ENCODE data around the gene SLC66A1. TPM values are rescaled to one million over a fixed set of nuclear protein-coding genes. Genes with fewer than 3 reads are reported as not detected.

Gene SLC66A1
- total RNA-seq = 13.6 and 16.1 TPM in 2 replicates

DNA sequence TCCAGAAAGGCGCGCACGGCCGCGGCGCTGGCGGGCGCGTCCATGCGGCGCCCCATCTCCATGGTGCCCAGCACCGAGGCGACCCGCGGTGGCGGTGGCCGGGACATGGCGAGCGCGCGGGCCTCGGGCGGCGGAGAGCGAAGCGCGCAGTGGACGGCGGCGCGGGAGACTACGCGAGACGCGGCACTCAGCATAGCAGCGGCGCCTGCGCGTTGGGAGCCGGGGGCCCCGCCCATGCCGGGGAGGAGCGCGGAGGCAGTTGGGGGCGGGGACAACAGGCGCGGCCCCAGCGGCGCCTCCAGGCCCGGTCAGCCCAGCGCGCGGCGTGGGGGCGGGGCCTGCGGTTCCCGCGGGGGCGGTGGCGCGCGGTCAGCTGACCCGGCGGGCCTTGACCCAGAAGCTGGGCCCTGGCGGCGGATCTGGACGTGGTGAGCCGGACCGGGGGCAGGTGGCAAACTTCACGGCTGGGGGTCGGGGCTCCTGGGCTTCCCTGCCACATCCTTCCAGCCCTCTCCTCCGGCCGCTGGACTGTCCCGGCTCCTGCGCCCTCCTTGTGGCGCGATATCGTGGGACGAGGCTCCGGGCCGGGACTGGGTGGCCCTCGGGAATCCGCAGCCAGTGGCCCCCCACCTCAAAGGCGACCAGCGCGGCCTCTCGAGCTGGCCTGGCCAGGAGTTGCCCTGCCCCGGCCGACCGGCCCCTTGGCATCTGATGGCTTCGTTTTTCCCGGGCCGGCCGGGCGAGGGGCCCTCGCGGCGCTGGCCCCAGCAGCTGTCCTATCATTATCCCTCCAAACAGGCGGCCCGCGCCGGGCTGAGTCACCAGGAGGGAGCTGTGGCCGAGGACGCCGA, at the start of gene SLC66A1, which contains the start of gene AKR7A2:
SLC66A1 (plus strand) TSS at position 396 of the 851 bp plus-strand sequence. CDS start 5,352 bp downstream, outside the sequence.
AKR7A2 (minus strand) TSS at position 214 of the 851 bp plus-strand sequence; CDS start at position 194, 20 bp downstream.

GRCh38 chr1:19288324-19289241, 23.5 kb upstream of the SLC66A1 start, which contains the start of gene AKR7A3:
Gene AKR7A3 (minus strand): TSS chr1:19288770. CDS start chr1:19288709, 61 bp downstream.

Other genes starting within 250 kb of the SLC66A1 start
- gene UBR4, start 102.1 kb upstream of the SLC66A1 start, total RNA-seq = 64.7 and 70.2 TPM in 2 replicates
- gene EMC1, start 60.8 kb upstream of the SLC66A1 start, total RNA-seq = 57.5 and 67.3 TPM in 2 replicates
- 41.9 and 45.6 TPM in 2 replicates for gene MRTO4, start 60.5 kb upstream of the SLC66A1 start, total RNA-seq
- 0.30 TPM in 1 of 2 replicates, not detected in the other for gene AKR7A3, start 23.6 kb upstream of the SLC66A1 start, total RNA-seq
- gene AKR7A2, start 182 bp upstream of the SLC66A1 start, total RNA-seq = 67.2 and 77.4 TPM in 2 replicates
- gene CAPZB, start 173.2 kb downstream of the SLC66A1 start, total RNA-seq = 107 and 118 TPM in 2 replicates